GM21423 (cell line): ENCODE measurements around the gene GAS7.

Source experiments
- ATAC-seq: cut with Tn5 transposase; IDR thresholded peaks from one replicate; pipeline ENCODE4 v1.9.1; 2021; ENCODE audit warnings: mild to moderate bottlenecking, moderate library complexity; ENCODE audit not compliant: unreplicated experiment

GAS7 gene

DNA sequence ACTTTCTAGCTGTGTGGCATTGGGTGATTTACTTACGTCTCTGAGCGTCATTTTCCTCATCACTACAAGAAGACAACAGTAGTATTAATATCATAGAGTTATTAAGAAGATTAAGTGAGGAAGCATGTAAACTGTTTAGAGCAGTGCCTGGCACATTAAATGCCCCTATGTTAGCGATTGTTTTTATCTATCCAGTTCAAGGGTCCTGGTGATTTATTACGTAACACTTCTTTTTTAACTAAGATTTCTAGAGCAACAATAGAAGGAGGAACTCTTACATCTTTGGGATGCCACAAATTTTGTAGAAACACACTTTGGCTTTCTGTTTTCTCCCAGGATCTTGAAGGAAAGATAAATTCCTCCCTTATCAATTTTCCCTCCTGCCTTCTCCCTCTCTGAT, 3.3 kb upstream of the GAS7 start:
- no peak for ATAC-seq

DNA sequence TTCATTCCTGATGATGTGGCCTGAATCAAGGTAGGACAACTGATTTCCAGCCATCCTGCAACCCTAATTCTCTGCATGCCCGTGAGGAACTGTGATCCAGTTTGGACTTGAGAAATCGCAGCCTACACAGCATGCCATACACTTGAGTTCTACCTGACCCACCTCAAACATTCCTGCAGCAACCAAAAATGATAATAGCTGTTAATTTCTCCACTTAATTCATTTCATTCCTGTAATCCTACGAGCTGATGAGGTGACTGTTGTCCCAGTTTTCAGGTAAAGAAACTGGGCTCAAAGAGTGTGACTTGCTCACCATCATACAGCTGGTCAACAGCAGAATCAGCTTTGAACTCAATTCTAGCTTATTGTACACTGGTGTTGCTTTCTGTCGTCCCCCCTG, 2.2 kb upstream of the GAS7 start:
- ATAC-seq: no peak

DNA sequence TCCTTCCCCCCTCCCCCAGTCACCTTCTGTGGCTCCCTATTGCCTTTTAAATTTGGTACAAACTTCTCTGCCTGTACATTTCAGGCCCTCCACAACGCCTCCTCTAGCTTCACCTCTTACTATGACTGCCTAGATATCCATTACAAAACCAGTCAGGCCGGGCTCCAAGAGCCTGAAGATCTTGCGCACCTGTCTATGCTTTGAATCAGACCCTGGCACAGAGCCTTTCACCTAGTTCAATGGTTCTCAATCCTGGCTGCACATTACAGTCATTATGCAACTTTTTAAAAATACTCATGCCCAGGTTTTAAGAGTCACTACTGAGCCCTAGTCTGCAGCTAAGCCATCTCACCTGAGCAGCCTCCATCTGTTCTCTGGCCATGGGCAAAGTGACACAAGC, 1.6 kb upstream of the GAS7 start:
- no peak for ATAC-seq

DNA sequence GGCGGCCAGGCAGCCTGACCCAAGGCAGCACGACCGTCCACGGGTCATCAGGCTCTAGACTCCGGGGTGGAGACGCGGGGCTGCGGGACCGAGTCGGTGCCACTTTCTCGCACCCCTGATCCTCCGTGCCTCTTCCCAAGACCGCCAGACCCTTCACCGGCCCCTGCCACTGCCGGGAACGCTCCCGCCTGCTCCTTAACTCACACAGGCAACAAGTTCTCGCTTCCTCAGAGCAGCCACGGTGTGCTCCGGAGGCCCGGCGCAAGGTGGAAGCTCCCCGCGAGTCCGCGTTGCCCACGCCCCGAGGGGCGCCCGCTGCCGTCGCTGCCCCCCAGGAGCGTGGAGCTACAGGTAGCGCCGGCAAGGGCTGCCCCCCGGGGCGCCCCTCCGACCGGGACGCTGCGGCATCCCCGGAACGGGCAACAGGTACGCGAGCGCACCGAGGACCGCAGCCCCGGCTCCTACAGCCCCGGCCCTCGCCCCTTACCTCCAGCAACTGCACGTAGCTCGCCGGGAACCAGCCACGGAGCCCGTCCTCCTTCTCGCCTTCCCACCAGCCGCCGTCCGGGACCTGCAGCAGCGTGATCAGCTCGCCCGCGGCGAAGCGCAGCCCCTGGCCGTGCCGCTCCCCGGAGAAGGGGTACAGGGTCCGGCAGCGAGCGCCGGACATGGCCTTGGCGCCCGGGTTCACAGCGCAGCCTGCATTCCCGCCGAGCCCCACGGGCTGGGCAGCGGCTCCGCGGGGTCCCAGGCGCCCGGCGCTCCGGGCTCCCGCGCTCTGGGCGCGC, 491 bp downstream of the GAS7 start:
- ATAC-seq: no peak

DNA sequence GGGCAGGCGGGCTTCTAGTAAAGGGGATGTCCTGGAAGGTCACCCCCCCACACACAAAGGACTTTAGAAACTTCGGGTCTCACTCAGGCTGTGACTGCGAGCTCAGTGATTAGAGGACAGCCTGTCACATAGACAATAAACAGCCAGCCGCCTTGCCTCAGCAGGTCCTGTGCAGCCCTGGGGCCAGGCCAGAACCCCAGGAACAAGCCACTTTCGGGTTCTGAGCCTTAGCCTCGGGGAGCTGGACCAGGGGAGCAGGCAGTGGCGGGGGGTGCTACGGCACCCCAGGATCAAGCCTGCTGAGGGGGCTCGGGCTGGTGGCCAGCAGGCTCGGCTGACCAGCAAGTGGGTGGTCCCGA, 1.1 kb downstream of the GAS7 start:
- no peak for ATAC-seq

DNA sequence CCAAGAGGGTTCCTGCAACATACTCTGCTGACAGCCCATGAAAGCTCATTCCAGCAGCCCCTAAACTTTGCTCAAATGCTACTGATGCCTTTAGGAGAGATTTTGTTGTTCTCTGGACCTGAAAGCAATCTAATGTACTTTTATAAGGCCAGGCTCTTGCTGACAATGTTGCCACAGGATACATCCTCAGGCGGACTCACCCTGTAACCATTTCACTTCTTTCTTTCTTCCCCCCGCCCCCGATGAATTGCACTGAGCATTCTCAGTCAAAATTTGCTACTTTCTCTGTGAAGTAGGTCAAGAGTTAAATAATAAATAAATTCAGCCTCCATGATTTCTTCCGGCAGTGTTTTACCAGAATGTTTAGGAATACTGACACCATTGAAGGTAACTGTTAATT, 1.5 kb downstream of the GAS7 start:
- no peak for ATAC-seq

DNA sequence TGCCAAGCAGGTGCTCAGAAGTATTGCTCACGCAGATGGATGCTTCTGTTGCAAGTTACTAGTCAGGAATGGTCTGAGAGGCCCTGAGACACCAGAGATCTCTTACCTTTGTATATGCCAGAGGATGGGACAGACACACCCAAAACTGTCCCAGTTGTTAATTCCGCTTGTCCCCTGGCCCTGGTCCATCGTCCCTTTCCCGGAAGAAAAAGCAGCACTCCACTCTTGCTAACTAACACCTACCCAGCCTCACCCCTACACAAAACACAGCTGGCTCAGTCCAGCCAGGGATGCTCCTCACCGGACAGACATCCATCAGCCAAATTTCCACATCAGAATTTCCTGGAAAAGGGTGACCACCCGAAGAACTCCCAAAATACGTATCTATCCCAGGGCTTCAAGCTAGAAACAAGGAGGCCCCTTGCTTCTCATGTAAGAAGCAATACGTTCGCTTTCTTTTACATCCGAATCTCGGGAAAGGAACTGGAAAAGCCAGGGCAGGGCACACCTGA, 2.0 kb downstream of the GAS7 start:
- ATAC-seq: no peak

DNA sequence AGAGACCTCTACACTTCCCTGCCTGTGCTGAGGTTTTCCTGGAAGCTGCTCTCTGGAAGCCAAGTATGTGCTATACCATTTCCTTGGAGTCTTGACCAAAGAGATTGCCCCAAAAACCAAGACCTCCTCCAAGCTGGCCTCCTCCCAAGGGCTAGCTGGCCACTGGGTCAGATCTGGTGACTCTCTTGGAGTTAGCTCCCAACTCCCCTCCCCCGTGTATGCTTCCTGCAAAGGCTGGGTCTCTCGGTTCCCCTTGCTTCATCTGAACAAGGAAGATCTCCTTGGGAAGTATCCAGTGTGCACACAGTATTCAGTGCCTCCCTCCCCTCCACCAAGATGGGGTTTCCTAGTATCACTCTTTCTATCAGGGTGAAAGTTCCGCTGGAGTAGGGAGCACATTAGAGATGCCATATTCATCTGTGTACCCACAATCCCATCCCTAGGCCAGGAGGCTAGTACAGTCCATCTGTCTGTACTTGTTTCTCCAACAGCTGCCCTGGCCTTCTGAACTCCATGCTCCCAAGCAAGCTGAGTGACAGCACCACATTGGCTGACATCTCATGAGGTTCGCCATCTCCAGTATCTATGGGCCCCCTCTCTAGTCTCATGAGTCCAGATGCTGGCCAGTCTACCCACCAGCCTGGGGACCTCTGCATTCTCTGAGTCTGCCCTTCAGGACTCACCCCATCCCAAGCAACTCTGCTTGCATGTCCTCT, 3.2 kb downstream of the GAS7 start:
- ATAC-seq: no peak

DNA sequence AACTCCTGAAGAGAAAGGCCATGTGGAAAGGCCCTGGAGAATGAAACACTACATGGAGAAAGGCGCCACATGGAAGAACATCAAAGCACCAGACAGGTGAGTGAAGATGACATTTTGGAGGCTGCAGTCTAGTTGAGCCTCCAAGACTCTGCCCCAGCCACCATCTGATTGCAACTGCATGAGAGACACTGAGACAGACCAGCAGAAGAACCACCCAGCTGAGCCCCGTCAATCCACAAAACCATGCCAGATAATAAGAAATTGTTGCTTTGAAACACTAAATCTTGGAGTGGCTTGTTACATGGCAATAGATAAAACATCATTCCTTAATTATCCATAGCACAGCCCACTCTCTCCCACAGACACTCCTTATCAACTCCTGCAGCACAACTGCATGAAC, 4.8 kb downstream of the GAS7 start:
- ATAC-seq: no peak

DNA sequence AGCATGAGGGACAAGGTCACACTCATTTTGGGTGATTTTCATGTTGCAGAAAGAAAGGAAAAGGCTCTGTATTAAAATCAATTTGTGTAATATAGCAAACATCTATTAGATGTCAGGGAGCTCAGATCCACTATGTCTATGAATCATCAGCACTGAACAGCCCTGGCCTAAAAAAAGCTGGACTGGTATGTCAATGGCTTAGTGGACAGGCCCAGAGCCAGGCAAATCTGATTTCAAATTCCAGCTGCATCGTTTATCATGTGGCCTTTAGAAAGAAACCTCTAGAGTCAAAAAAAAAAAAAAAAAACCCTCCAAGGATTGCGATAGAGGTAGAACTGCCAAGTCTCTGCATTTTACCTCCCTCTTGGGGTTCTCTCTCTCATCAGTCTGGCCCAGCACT, 5.4 kb downstream of the GAS7 start:
- no peak for ATAC-seq

DNA sequence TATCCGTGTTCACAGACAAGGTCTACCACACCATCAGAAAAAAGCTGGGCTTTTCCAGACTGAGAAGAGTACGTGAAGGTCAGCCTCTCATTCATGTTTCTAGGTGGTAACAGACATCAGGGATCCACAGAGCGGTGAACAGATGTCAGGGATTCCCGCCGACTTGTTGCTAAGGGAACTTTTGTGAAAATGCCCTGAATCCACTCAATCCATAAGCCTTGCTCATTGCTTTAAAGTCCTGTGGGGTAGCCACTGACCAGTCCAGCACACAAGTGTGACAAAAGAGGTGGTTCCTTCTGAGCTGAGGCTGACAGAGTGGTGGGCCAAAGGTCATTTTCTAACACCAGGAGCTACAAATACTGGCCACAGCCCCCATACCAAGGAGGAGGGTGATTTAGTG, 5.9 kb downstream of the GAS7 start:
- ATAC-seq: no peak

DNA sequence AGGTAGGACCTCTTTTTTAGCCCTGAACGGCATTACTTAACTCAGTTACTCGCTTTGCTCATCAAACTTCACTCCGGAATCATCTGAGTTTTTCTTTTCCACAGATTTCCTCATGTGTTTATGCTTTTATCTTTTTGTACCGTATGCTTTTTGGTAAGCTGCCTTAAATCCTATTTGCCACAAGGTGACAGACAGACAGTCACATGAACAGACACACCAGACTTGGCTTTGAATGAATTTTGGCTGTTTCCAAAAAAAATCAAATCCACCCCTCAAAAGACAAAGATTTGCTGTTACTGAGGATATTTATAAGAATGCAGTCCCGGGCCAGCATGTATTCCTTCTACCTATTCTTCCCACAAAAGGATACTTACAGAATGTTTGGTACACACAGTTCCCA, 10.9 kb downstream of the GAS7 start:
- no peak for ATAC-seq

DNA sequence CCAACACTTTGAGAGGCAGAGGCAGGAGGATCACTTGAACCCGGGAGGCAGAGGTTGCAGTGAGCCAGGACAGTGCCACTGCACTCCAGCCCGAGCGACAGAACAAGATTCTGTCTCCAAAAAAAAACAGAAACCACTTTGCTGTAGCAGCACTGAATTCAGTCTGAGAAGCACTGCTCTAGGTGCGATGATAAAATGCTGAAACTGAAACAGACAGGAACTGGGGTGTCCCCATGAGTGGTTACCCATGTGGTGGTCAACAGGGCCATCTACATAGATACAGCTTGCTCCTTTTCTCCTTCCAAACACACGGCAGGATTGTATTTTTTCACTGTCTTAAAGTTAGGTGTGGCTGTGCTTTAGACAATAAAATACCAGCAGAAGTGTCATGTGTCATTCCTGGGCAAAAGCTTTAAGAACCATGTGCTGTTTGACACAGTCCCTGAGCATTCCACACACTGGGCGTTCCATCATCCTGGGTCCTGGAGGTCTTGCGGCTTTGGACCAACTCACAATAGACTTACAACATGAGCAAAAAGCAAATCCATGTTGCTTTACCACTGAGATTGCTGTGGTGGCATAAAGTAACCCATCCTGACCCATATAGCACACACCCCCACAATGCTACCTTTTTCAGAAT, 11.5 kb downstream of the GAS7 start:
- ATAC-seq: no peak

DNA sequence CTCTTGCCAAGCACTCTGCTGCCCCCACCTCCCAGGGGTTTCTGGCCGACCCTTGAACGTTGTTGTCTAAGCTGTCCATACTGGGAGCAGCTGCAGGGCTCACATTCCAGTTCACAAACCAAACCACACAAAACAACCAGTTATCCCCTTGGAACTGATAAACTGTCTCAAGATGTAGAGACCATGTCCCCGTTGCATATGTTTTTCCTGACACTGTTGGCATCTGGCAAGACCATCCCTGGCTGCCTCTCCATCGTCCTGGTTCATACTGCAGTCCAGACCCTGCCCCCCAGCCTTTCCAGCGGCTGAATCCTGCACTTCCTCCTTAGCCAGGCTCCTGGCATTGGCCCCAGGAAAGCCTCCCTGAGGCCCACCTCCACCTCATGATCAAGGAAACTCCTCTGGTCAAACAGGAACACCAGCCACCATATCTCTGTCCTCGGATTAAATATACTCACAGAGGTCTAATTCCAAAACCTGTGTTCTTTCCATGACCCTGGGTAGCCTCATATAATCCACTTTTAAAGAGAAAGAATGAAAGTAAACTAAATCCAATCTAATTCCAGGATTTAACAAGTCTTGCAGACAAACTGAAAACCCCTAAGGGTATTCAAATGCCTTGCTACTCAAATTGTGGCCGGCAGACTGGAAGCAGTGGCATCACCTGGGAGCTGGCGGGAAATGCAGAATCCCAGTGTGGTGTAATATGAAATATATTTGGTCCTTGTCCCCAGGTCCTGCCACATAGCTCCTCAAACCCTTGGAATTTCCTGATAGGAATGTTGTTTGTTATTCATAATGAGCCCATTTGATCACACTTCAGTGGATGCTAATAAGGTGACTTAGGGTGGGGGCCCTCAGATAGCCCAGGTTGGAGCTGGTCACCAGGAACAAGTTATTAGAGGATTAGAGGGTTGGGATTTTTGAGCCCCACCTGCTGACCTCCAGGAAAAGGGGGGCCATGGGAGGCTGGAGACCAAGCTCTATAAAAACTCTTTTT, 14.2 kb downstream of the GAS7 start:
- no peak for ATAC-seq

DNA sequence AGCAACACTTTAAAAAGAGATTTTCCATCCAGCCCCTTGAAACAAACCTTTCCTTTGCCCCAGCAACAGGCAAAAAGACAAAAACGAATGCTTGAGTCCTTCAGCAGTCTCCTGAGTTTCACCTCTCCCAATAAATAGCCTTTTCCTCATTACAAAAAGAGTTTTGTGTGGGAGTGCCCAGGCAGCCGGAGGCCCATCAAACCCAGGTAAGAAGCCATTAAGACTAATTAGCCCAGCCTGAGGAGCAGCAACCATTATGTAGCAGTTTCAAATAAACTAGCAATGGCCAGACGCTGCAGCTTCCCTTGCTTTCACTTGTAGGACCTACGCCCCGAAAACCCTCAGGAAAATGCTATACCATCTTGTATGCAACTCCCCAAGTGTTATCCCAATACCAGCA, 15.6 kb downstream of the GAS7 start:
- ATAC-seq: no peak

DNA sequence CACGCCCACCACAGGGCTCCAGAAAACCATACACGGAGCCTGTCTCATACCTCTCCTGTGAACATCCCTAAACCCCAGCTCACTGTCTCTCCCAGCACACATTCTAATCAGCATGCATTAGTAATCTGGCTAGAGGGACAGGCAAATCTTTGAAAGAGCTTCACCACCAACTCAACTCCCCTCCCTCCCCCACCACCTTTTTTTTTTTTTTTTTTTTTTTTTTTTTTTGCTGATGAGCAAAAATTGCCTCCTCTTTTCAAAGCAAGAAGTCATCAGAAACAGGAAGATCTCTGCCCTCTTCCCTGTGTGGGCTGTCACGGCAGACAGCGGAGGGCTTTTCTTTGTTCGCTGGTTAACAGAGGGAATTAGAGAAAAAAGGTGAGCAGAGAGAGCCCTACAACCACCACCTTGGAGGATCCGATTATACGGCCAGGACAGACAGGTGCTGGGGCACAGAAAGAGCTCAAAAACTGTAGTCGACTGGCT, 19.9 kb downstream of the GAS7 start:
- ATAC-seq: no peak

DNA sequence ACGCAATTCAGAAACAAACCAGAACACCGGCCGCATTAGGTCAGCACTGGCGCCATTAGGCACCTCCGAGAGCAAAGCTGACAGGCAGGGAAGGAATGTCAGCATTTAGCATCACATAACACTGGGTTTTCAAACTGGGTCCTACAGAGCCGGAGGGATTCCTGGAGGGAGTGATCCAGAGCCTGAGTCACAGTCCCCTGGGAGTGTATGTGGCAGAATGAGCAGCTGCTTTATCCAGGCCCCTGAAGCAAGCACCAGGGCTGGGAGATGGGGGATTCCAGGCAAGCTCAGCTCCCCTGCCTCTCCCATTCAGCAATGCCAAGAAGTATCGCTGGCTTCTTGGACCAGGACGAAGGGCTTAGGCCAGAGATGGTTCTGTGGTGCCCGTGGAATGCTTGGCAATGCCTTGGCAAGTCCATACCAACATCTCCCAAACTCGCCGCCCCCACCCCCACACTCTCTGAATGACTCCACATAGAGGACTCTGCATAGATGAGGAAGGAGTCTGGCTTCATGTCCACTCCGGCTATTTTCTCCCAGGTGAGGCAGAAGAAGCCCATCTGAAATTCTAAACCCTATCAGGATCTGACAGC, 20.4 kb downstream of the GAS7 start:
- ATAC-seq: no peak

DNA sequence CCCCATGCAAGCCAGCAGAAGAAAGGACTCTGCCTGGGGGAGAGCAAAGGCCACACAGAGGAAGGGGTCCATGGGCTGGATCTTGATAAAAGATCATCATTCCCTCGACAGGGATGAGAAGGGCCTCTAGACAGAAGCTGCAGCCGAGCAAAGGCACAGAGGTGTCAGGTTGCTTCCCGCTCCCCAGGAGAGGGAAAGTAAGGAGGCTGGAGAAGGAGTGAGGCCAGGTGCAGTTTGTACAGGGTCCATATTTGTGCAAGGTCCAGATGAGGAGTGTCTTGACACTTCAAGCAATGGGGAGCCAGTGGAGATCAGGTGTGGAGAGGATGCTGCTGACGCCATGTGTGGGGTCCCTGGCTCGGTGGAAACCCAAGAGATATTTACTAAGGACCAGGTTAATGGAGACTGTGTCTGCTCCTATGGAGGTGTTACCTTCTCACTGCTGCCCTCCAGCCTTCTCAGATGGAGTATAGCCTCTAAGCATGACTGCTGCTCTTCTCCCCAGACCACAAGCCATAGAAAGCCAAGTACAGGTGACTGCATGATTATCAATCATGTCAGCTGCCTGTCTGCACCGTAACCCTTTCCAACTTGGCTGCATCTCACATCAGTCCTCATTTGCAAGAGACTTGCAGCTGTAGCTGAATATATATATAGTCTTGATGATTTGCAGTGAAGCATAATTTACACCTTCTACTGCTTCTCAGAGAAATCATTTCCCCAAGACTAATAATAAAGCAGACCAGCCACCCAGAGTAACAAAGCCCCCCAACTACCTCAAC, 21.1 kb downstream of the GAS7 start:
- no peak for ATAC-seq

DNA sequence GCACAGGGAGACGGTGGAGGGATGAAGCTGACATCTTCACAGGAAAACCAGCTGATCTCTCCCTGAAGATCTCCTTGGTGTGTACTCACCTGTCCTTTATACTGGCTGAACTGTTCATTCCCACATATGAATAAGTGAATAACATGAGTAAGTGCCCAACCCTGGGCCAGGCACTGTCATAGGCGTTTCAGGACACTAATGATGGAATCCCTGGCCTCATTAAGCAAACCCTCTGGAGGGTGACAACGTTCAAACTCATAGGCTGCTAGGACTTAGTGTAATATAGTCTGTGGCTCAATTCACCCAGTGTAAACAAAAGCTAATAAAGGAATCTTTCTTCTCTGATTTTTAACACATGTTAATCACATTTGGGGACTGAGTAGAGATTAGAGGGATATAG, 24.5 kb downstream of the GAS7 start:
- no peak for ATAC-seq

DNA sequence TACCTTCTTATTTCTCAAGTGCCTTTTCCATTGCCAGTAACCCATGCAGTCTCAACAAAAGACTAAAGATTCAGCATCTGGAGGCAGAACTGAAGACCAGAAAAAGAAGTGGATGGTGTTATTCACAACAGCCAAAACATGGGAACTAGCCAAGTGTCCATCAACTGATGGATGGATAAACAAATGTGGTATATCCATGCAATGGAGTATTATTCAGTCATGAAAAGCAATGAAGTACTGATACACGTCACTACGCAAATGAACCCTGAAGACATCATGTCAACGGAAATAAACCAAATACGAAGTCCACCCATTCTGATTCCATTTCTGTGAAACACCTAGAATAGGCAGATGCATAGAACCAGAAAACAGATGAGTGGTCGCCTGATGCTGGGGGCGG, 25.6 kb downstream of the GAS7 start:
- ATAC-seq: no peak
